ENCODE measurements around the gene PSTPIP1.

PSTPIP1 gene

DNA sequence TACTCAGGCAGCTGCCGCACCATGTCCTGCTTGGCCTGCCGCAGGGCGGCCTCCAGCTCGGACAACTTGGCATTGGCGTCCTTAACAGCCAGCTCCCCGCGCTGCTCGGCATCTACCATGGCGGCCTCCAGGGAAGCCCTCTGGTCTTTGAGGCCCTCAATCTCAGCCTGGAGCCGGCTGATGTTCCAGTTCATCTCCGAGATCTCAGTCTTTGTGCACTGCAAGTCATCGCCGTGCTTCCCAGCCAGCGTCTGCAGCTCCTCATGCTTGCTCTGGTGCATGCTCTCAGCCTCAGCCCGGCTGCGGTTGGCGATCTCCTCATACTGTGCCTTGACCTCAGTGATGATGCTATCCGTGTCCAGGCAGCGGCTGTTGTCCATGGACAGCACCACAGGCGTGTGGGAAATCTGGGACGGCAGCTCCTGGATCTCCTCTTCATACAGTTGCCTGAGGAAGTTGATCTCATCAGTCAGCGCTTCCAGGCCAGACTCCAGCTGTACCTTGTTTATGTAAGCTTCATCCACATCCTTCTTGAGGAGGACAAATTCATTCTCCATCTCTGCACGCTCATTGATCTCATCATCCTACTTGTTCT, 15.5 kb upstream of the PSTPIP1 start:
- DNase-seq = no peak

DNA sequence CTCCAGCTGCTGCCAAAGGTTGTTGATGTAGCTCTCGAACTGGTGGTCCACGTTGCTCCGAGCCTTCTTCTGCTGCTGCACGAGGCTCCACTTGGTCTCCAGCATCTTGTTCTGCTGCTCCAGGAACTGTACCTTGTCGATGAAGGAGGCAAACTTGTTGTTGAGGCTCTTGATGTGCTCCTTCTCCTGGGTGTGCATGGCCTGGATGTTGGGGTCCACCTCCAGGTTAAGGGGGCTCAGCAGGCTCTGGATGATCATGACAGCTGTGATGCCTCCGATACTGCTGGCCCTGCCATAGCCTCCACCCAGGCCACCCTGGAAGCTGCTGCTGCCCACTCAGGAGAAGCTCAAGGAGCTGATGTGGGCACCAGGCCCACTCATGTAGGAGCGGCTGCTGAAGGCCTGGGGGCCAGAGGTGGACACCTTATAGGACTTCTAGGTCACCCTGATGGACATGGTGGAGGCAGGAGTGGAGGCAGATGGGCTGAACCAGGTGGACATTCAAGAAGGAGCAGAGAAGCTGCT, 14.9 kb upstream of the PSTPIP1 start:
- DNase-seq = no peak

DNA sequence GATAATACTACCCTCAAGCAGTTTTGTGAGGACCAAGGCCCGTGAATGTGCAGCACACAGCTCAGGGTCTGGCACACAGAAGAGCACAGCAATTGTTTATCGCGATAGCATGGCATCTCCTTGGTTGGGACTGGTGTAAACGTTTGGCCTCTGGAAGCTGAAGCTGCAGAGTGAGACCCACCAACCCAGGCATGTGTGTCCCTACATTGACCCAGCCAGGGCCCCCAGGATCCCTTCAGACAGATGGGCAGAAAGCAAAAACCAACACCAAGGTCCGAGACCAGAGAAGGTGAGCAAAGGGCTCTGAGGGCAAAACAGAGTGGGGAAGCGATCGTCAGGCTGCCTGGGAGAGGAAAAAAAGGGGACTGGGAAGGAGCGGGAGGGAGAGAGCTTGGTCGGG, 12.6 kb upstream of the PSTPIP1 start:
- no peak for DNase-seq

DNA sequence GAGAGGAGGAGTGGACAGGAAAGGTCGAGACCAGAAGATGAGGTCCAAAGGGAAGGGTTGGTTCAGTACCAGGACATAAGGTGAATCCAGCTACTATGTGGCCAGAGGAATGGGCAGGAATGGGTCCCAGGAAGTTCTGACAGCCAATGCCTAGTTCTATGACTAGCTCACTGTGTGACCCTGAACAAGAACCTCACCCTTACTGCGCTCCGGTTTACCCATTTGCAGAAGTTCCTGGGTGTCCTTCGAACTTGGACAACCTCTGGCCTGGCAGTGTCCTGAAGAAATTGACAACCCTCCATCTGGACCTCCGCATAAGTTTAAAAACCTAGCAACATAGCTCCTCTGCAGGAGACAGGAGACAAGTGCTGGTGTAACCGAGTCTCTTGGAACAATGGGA, 12.2 kb upstream of the PSTPIP1 start:
- no peak for DNase-seq

DNA sequence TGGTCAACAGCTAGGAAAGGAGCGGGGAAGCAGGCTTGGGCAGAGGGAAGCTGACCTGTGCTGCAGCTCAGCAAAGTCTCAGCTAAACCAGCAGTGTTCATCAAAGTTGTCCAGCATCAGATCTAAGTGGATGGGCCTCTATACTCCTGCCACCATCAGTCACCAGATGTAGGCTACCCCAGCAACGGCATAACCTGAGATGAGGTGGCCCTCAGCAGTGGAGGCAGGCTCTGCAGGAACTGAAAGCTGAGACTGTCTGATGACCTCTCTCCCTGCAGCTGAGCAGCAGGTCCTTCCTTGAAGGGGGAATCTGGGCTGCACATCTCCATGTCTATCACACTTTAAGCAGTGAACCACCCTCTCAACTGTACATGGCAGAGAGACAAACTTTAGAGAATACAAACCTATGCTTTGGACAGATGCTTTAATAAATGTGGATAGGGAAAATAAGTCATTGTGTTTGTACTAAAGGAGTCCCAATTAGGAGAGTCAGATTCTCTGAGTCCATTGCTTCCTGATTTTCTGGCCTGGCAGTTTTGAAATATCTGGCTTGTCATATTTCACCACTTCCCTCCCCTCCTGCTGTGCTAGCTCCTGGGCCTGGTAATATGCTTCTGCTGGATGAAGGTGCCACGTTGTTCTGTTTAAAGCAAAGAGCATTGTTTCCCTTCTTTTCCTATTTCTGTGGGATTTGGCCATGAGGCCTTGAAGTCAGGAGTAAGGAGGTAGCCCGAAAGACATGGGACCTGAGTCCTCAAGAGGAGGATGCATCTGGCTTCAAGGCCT, 11.1 kb upstream of the PSTPIP1 start:
- no peak for DNase-seq

DNA sequence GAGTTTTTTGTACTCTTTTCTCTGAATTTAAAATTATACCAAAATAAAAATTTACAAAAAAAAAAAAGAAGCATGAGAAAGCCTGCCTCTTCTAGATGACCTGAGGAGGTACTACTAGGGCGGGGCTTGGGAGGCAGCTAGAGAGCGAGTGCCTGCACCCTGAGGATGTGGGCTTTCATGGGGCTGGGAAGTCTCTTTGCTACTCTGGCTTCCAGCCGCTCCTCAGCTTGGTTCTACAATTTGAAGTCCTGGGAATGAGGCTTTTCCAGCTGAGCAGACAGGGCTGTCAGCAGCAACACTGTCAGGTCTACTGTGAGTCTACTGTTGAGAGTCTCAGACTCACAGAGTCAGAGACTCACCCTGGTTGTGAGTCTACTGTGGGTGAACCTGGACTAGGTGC, 8.2 kb upstream of the PSTPIP1 start:
- DNase-seq = no peak

DNA sequence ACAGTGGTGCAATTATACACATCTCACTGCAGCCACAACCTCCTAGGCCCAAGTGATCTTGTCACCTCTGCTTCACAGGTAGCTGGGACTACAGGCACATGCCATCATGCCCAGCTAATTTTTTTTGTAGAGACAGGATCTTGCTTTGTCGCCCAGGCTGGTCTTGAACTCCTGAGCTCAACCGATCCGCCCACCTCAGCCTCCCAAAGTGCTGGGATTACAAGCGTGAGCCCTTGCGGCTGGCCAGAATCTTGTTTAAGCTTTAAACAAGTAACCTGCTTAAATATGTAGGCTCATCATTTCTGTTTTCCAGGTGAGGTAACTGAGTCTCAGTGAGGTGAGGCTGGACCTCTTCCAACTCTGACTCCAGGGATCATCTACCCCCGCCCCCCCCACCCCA, 7.7 kb upstream of the PSTPIP1 start:
- DNase-seq = no peak

DNA sequence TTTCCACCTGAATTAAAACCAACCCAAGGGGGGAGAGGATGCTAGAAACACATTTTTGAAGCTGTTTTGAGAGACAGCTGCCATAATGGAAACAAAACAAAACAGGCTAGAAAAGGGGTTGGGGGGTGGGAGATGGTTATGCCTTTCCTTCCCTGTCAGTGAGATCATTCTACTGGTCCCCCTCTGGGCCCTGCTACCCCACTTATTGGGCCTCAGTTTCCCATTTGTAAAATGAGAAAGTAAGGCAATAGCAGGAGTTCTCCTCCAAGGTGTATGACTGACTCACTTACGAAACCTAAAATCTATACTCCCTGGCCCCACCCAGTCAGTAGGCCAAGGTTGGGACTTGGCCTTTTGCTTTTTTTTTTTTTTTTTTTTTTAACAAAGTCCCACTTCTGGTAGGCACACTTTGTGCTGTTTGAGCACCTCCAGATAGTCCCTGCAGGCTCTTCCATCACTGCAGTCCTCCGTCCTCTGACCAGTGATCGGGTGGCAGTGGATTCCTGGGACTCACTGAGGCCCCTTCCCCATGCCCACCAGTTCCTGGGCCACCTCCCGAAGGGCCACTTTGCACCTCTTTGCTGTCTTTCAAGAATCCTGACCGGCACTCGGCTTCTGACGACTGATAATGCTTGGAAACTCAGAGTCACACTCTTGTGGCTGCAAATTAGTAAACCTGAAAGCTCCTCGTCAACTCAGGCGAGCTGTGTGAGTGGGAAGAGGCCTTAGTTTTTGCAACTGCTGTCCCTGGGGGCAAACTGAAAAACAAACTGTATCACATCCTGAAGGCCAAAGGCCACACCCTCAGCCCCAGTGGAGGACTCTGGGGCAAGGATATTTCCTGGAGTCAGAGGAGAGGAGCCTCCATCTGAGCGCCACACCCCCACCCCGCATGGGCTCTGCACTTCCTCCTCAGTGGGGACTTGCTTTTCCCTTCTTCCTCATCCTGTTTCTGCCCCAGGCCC, 6.7 kb upstream of the PSTPIP1 start:
- no peak for DNase-seq

DNA sequence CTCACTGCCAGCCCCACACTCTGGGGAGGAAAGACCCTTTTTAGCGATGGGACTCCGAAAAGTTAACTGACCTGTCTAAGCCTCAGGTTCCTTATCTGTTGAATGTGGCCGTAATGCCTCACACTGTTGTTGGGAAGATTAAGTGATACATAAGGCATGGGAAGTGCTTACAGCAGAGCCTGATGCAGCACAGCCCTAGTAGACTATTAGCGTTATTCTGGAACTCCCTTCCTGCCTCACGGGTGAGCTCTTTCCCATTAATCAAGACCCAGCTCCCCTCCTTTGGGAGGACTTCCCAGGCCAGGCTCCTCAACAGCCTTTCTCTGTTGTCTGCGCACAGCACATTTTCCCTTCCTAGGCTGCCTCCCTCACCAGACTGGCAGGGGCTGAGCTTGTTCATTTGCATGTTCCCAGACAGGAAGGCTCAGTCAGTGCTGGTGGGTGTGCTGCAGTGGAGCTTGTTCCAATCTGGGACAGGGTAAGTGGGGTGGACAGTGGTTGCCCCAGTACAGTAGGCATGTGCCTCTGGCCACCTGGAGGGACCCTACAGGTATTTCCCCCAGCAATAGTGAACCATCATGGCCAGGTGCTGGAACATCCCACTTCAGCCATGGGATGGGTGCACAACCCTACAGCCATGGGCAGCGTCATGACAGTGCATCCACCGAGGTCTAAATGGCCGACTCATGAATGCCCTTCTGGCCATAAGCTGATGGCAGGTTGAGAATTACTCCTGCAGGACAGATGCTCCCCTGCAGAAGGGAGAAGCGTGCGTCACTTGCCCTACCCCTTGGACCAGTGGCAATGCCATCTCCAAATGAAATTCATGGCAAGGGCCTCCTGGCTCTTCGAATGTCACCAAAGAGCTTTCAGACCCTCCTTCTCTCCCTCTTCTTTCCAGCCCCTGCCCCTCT, 5.8 kb upstream of the PSTPIP1 start:
- no peak for DNase-seq

DNA sequence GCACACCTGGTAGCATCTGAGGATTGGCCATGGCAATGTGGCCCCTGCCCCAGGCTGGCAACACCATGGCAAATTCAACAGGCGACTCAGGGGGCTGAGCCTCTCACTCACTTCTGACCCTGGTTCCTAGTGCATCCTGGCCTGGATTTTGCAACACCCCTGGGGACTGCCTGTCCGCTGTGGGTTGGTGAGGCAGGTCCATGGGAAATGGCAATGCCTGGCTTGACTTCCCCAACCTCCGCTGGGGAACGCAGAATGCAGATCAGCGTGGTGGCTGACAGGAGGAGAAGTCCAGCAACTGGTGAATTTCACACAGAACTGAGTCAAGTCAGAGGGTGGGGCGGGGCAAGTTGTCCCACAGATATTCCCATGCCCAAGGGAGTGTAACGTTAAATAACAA, 3.9 kb upstream of the PSTPIP1 start:
- DNase-seq = no peak

DNA sequence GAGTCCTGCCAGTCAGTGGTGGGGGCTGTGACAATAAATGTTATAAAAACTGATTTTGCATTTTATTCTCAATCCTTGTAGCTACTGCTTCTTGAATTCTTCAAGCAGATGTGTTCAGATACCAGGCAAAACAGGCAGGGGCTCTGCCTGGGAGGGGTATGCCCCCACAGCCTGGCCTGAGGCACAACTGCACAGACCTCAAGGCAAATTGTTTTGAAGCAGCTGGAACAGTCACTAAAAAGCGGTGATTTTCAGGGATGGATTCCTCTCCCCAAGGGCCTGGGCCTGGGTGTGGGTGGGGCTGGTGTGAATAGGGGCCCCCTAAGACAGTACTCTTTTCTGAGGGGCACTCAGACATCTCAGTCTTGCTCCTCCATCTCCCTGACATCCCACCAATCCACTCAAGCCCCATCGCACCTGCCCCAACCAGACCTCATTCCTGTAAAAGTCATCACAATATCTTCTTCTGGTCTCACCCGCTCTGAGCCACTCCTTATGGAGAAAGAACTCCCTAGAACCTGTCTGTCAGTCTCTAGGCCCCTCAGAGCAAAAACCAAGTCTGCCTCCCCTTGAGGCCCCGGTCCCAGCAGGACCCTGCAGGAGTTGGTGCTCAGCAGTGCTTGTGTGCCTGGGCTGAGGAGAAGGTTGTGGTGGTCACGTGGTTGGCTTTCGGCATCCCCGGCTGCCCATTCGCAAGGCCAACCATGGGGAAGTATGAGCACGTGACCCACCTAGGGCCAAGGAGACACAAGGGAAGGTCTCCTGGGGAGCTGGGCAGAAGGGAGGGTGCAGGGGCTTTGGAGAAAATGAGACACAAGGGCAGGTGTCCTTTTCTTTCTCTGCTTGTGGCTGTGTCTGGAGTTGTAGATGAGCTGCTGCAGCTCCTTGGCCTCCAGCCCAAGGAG, 2.9 kb upstream of the PSTPIP1 start:
- no peak for DNase-seq

DNA sequence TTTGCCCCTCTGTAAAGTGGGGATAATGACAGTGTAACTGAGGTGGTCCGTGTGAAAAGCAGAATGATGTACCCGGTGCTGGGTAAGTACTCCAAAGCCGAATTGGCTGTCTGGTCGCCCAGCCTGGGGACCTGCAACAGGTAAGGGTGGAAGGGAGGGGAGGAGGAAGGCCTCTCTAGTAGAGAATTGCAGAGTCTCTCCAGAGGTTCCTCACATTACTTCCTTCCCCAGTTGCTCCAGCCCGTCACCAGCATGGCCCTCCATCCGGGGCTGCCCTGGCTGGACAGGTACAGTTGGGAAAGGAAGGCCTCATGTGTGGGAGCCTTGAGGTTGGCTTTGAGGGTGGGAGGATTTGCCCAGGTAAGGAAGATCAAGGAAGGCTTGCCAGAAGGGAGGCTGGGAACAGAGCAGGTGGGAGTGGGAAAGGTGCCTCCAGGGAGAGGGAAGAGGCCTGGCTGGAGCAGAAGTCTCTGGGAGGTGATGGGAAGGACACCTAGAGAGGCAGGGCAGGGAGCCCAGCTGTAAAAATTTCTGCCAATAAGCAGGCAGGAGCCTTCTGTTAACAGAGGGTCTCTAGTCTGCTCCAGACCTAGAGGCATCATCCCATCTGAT, 1.7 kb upstream of the PSTPIP1 start:
- DNase-seq = no peak

DNA sequence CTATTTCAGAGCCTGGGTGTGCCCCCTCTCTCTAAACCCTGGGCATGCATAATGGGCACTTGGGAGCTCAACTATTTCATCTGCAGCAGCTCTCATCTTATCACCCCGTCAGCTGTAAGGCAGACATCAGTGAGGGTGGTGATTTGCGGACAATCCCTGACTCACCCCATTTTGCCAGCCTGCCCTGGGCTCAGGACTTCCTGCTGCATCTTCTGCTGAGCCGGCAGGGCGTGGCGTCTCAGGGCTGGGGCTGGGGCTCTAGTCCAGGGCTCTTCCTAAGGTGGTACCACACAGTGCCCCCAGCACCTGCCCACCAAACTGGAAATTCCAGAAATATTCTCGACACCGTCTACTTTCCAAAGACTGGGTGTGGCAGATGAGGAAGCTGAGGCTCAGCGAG, 925 bp upstream of the PSTPIP1 start:
- DNase-seq = peak; percentile 9

DNA sequence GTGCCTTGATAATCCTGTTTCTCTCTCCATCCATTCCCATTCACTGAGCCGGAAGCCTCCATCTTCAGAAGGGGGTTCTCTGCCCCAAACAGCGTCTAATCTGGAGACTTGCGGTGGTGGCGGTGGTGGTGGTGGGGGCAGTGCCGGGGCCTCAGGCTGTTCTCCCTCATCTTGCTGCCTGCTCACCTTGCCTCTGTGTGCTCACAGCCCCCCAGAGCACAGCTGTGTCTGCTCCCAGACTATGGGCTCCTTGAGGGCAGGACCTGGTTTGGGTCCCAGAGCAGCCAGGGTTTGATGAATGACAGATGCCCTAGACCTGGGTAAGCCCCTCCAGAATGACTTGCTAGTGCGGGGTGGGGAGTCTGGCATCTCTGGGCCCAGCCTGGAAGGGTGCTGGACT, 430 bp upstream of the PSTPIP1 start:
- no peak for DNase-seq

DNA sequence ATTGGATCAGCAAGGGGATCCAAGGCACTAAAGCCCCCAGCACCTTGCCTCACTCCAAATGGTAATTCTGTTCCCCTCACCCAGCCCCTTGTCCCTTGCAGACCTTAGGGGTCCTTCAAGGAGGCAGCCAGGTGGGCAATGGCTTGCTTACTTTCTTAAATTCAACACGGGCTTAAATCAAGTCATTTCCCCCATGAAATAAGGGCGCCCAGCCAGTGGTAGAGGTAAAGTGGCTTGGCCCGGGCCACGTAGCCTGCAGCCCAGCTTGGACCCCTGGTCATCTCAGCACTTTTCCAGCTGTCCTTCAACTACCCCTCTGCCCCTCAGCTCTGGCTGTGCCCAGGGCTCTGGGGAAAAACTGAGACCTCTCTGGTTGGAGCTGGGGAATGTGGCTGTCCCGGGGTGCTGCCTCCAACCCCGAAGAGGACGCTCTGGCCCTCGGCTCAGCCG, 1.2 kb downstream of the PSTPIP1 start:
- DNase-seq = no peak

DNA sequence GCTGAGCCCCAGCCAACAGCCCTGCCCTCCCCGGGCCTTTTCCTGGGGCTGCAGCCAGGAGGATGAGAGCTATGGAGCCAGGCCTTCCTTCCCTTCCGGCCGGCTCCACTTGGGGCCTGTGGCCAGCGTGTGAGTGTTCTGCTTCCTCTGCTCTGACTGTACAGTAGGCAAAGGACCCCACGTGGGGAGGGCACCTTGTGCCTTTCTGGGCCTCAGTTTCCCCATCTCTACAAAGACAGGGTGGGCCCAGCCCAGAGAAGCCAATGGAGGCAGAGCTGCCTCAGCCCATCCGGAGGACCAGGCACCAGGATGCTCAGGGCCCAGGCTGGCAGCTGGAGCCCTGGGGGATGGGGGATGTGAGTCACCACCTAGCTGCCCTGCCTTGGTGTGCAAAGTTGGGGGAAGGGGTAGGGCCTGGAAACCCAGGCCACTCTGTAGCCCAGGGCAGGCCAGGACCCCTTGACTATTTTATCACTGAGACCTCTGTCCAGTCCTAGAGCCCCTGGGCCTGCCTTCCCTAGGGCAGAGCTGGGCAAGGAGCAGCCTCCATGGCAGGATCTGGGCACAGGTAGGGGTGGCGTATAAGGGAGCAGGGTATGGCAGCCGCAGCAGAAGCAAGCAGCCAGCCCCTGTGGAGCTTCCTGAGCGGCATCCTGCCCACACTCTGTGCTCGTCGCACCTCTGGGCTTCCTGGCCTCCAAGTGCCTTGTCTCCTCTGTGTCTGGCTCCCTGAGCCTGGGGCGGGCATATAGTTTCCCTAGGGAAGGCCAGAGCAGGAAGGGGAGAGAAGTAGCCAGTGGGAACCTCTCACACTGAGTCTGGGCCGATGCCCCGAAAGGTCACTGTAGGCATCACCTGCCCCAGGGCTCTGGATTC, 1.8 kb downstream of the PSTPIP1 start:
- DNase-seq = peak; percentile 41

DNA sequence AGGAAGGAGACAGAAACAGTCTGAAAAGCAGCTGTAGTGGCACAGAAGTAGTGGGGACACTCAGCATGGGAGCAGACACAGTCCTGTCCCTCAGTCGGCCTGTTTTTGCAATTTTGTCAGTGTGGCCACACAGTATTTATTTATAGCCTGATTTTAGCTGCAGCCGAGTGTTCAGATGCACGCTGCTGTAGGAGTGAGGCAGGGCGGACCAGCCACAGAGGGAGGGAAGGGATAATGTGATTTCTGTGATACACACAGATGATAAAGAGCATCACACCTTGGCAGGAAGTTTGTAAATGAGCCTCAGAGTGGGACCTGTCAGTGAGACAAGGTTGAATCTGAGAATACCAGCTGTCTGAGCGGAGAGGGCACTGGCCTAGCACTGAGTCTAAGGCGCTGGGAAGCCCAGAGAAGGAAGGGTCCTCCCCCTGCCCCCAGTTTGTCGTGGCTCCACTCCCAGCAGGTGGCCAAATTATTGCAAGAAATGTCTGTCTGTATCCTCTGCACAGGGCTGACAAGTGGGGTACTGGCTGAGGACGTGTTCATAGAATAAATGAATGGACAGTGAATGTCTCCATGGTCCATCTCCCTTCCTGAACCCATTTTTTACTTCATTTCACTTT, 3.8 kb downstream of the PSTPIP1 start:
- no peak for DNase-seq

DNA sequence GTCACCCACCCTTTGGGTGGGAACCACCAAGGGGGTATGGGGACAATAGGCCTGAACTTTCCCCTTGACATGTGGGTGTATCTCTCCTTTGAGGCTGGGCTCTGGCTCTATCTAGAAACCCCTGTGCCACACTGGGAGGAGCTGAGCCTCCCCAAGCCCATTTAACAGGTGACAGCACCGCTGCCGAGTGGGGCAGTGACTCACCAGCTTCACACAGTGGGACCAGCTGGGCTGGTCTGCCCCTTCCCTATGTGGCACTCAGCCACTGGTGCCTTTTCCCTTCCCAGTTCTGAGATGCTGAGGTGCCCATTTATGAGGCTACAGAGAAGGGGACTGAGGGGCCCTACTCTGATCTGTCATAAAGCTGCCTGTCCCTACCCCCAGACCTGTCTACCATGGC, 5.1 kb downstream of the PSTPIP1 start:
- no peak for DNase-seq

DNA sequence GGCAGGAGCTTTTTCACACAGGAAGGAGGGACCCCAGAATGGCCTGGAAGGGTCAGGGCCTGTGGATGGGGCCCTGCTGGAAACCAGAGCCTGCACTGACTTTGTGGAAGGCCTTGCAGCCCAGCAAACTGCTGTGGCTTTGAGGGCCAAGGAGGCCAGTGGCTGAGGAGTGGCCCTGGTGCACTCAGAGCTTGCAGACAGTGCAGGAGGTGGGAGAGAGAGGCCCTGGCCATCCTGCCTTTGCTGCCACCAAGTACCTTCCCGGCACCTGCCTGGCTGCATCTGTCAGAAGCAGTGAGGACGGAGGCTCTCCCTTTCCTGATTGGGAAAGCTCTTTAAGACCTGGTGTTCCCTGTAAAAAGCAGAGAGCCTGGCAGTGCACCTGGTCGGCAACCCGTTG, 6.4 kb downstream of the PSTPIP1 start:
- DNase-seq = no peak

Measured in EL (cell line).